ENCODE measurements around the gene LY6G5B. TPM values are rescaled to one million over a fixed set of nuclear protein-coding genes. Genes with fewer than 3 reads are reported as not detected.

LY6G5B gene
- total RNA-seq, 1 experiment from 2014 or later, result 5.3 TPM

GRCh38 chr6:31662124-31662723 lies 7.6 kb upstream of the LY6G5B start:
- Histone ChIP-seq H2AFZ (ENCODE audit: low read length) (no peak overlapping the region), H3F3A (ENCODE audit: low read length, unreplicated experiment) (no peaks in the 10 kb centered on the region), H3K4me2 (ENCODE audit: low read length) (no peak overlapping the region), H3K27me3 (ENCODE audit: low read length) (no peaks in the 10 kb centered on the region), H3K9me2 (replicated peaks; ENCODE audit: low read length) (no peaks in the 10 kb centered on the region), H3K4me1 (ENCODE audit: insufficient read depth, low read length) (peaks cover 55% of the 10 kb centered on the region), H3K9me3 (ENCODE audit: low read length) (no peaks in the 10 kb centered on the region), H3K9ac (ENCODE audit: low read length) (no peak overlapping the region), H4K20me1 (ENCODE audit: low read length) (peaks cover 4% of the 10 kb centered on the region; the same call in 1 of the 2 replicates), H3K27ac (ENCODE audit: low read length) (no peak overlapping the region), H3K4me3 (ENCODE audit: low read length) (no peak overlapping the region), H3K36me3 (ENCODE audit: low read depth, low read length) (peaks cover 5% of the 10 kb centered on the region), H3K79me2 (ENCODE audit: low read length) (peaks cover 64% of the 10 kb centered on the region)
- ATAC-seq (no peak), DNase-seq (no peak)
- BruUV-seq (replicated peaks), result no TSS peak
- TF ChIP-seq, protein P1, sequence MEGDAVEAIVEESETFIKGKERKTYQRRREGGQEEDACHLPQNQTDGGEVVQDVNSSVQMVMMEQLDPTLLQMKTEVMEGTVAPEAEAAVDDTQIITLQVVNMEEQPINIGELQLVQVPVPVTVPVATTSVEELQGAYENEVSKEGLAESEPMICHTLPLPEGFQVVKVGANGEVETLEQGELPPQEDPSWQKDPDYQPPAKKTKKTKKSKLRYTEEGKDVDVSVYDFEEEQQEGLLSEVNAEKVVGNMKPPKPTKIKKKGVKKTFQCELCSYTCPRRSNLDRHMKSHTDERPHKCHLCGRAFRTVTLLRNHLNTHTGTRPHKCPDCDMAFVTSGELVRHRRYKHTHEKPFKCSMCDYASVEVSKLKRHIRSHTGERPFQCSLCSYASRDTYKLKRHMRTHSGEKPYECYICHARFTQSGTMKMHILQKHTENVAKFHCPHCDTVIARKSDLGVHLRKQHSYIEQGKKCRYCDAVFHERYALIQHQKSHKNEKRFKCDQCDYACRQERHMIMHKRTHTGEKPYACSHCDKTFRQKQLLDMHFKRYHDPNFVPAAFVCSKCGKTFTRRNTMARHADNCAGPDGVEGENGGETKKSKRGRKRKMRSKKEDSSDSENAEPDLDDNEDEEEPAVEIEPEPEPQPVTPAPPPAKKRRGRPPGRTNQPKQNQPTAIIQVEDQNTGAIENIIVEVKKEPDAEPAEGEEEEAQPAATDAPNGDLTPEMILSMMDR (conservative IDR thresholded peaks at IDR 0.05; ENCODE audit: low read depth, low read length), result no peak
- TF ChIP-seq EZH2 (IDR thresholded peaks at IDR 0.05; ENCODE audit: low read length, unreplicated experiment), result no peak
- no peak for TF ChIP-seq EZH2phosphoT487 (IDR thresholded peaks at IDR 0.05; ENCODE audit: borderline replicate concordance, low read length)
- POLR2A ChIA-PET (ENCODE audit: unreplicated experiment), result no interaction called here
- intact Hi-C loops (cut with micrococcal nuclease), result no loop called here
- CTCF ChIA-PET, result no interaction called here

GRCh38 chr6:31663126-31663960 lies 6.4 kb upstream of the LY6G5B start:
- Histone ChIP-seq H3K36me3 (ENCODE audit: low read depth, low read length) (peaks cover 16% of the 10 kb centered on the region), H3K27me3 (ENCODE audit: low read length) (no peaks in the 10 kb centered on the region), H3K4me1 (ENCODE audit: insufficient read depth, low read length) (peaks cover 46% of the 10 kb centered on the region), H2AFZ (ENCODE audit: low read length) (no peak overlapping the region), H3F3A (ENCODE audit: low read length, unreplicated experiment) (no peaks in the 10 kb centered on the region), H3K9ac (ENCODE audit: low read length) (no peak overlapping the region), H3K9me2 (replicated peaks; ENCODE audit: low read length) (no peaks in the 10 kb centered on the region), H4K20me1 (ENCODE audit: low read length) (peaks cover 4% of the 10 kb centered on the region; the same call in 1 of the 2 replicates), H3K27ac (ENCODE audit: low read length) (peak overlapping the region; percentile 17; the same call in 1 of the 2 replicates), H3K4me3 (ENCODE audit: low read length) (peak overlapping the region; percentile 92), H3K9me3 (ENCODE audit: low read length) (no peaks in the 10 kb centered on the region), H3K4me2 (ENCODE audit: low read length) (peak overlapping the region; percentile 99), H3K79me2 (ENCODE audit: low read length) (peaks cover 64% of the 10 kb centered on the region)
- ATAC-seq (no peak), DNase-seq (peak; percentile 40)
- BruUV-seq (replicated peaks), result no TSS peak
- no peak for TF ChIP-seq EZH2 (IDR thresholded peaks at IDR 0.05; ENCODE audit: low read length, unreplicated experiment)
- TF ChIP-seq, protein P1 (conservative IDR thresholded peaks at IDR 0.05; ENCODE audit: low read depth, low read length), result no peak
- TF ChIP-seq EZH2phosphoT487 (IDR thresholded peaks at IDR 0.05; ENCODE audit: borderline replicate concordance, low read length), result no peak
- ChIA-PET POLR2A (ENCODE audit: unreplicated experiment) (interaction anchor here (0.6 kb wide), 1 partner anchor 164 kb away, joined by 5 read pairs; no protein-coding TSS in a partner anchor), CTCF (interaction anchor here (0.6 kb wide), 1 partner anchor 78 kb away, joined by 3 read pairs; no protein-coding TSS in a partner anchor)
- intact Hi-C loops (cut with micrococcal nuclease), result no loop called here

All from PC-3 (cell line).